Spleen (tissue), 11 donors: Measurements from ENCODE around the gene TSFM. TPM values are rescaled to one million over a fixed set of nuclear protein-coding genes. Genes with fewer than 3 reads are reported as not detected.

Experiments used
- DNase-seq: peaks from one replicate; pipeline ENCODE4 v3.0.0-alpha.2; 2020
- H3K27ac ChIP-seq, 8 donors: fragments of 200-600 bp; sonication (generic) in 7 of 8; 1 replicate in 4 of 8; 2 replicates in 4 of 8; pipeline versions ENCODE4 v1.5.0 to v1.8.0; 2016 to 2021; ENCODE audit warnings: inconsistent platforms in 4 of 8, mild to moderate bottlenecking in 4 of 8, moderate library complexity in 1 of 8
- H3K27me3 ChIP-seq, 7 donors: fragments of 200-600 bp; sonication (generic) in 6 of 7; replicated peaks in 1 of 7; 1 replicate in 4 of 7; 2 replicates in 3 of 7; pipeline versions ENCODE4 v1.5.0 to v1.8.0; 2016 to 2021; ENCODE audit warnings: inconsistent platforms in 3 of 7, mild to moderate bottlenecking in 1 of 7
- H3K36me3 ChIP-seq, 6 donors: fragments of 200-600 bp; sonication (generic) in 5 of 6; 1 replicate in 4 of 6; 2 replicates in 2 of 6; pipeline versions ENCODE4 v1.5.0 to v1.8.0; 2016 to 2021; ENCODE audit warnings: inconsistent platforms in 2 of 6
- H3K4me1 ChIP-seq, 6 donors: fragments of 200-600 bp; sonication (generic) in 5 of 6; 1 replicate in 3 of 6; 2 replicates in 3 of 6; pipeline versions ENCODE4 v1.5.0 to v1.8.0; 2016 to 2021; ENCODE audit warnings: inconsistent platforms in 3 of 6
- H3K4me3 ChIP-seq, 8 donors: fragments of 200-600 bp; sonication (generic) in 7 of 8; 1 replicate in 4 of 8; 2 replicates in 4 of 8; pipeline versions ENCODE4 v1.5.0 to v1.8.0; 2016 to 2021; ENCODE audit warnings: inconsistent platforms in 4 of 8, mild to moderate bottlenecking in 4 of 8, moderate library complexity in 2 of 8
- H3K9me3 ChIP-seq, 8 donors: fragments of 200-600 bp; sonication (generic) in 7 of 8; 1 replicate in 4 of 8; 2 replicates in 4 of 8; pipeline versions ENCODE4 v1.5.0 to v1.8.0; 2016 to 2021; ENCODE audit warnings: inconsistent platforms in 4 of 8
- CTCF ChIP-seq, 11 experiments: fragments of 200-600 bp in 7 of 11; fragments of 450-650 bp in 4 of 11; sonication (generic) in 4 of 11; IDR thresholded peaks in 8 of 11; conservative IDR thresholded peaks in 3 of 11; 1 replicate in 7 of 11; 2 replicates in 4 of 11; pipeline versions ENCODE4 v1.4.0 to v1.8.0; 2016 to 2021; ENCODE audit warnings: antibody characterized with exemption in 11 of 11, inconsistent platforms in 4 of 11, mild to moderate bottlenecking in 1 of 11
- POLR2A ChIP-seq, 3 donors: fragments of 450-650 bp; IDR thresholded peaks; one replicate each; pipeline ENCODE4 v1.5.1; 2017; ENCODE audit warnings: antibody characterized with exemption in 3 of 3, mild to moderate bottlenecking in 1 of 3
- POLR2AphosphoS5 ChIP-seq, 3 donors: sonication (generic); formaldehyde crosslinking; IDR thresholded peaks; one replicate each; pipeline ENCODE4 v1.5.1; 2017; ENCODE audit warnings: antibody characterized with exemption in 3 of 3
- WGBS, 5 donors: extraction: QIAGEN DNeasy Blood & Tissue Kit in 3 of 5; methylation state at CpG; one replicate each; pipeline versions ENCODE4 v1.1.5 to v1.1.7; 2013 to 2018; 5-methylcytosine and 5-hydroxymethylcytosine counted together
- intact Hi-C: fragments of 100-400 bp; cut with DNase I; formaldehyde crosslinking; loops from one replicate; pipeline ENCODE4 v1.15.0; 2023; ENCODE audit warnings: low total_unique reads
- polyA plus RNA-seq, 3 donors: library from polyadenylated mRNA; stranded (reverse); fragments of 200-250 nt; gene quantifications; one replicate each; pipeline ENCODE4 v1.2.1, GENCODE V29; 2013
- total RNA-seq, 7 donors: library from RNA; depleted of rRNA in 3 of 7; stranded (reverse); fragments of >200 nt in 3 of 7; fragmentation: NEBNext Ultra II Directional in 4 of 7; extraction: Animal tissue kit (Norgen Biotek cat#: 25700) in 4 of 7; gene quantifications; one replicate each; pipeline versions ENCODE4 v1.1.0 to v1.2.1, GENCODE V29; 2016 to 2021
- donor health status: healthy with polysubstance abuse.
- donor health status: DM: no; HTN: no; CAD: no; lungs with moderate emphysema.
- donor health status: DM: no; HTN: no; CAD: no.
- donor health status: Bipolar disorder and iron deficiency.
- donor health status: healthy.
- donor health status: DM: no; HTN: no; CAD: no.
- donor health status: DM: yes; HTN: yes; CAD: no.

The TSFM gene
- total and polyA plus RNA-seq, 10 donors, result 13.2 to 38.2 (median 18.1) TPM

GRCh38 chr12:57823908-57824640, 41.5 kb downstream of the TSFM start:
- intact Hi-C loops, result no loop called here
- Histone ChIP-seq H3K36me3 (peaks cover 12 to 100% (median 94%) of the 10 kb centered on the region in 6 donors), H3K4me1 (peaks cover 9 to 50% (median 12%) of the 10 kb centered on the region in 6 donors), H3K27ac (peak overlapping the region in 1 of 8 donors; percentile 65), H3K4me3 (no peak overlapping the region), H3K27me3 (no peaks in the 10 kb centered on the region), H3K9me3 (no peaks in the 10 kb centered on the region)
- WGBS, 5 donors, result 94 to 97% (median 95%) methylated on average over 12 to 18 of the region's 18 CpGs
- TF ChIP-seq CTCF (IDR thresholded peaks at IDR 0.05 in 8 of 11, conservative IDR thresholded peaks at IDR 0.05 in 3 of 11), result no peak
- TF ChIP-seq POLR2AphosphoS5 (IDR thresholded peaks at IDR 0.05), result no peak
- no peak for TF ChIP-seq POLR2A (IDR thresholded peaks at IDR 0.05)
- DNase-seq, result peak; percentile 51

GRCh38 chr12:57825451-57825850, 42.9 kb downstream of the TSFM start:
- H3K4me1 ChIP-seq, result peaks cover 15 to 61% (median 24%) of the 10 kb centered on the region in 6 donors
- 91 to 97% (median 96%) methylated on average over 2 of the region's 2 CpGs for WGBS, 5 donors
- no peaks in the 10 kb centered on the region for H3K9me3 ChIP-seq
- H3K27me3 ChIP-seq, result no peaks in the 10 kb centered on the region
- H3K4me3 ChIP-seq, result no peak overlapping the region
- no peak overlapping the region for H3K27ac ChIP-seq
- TF ChIP-seq POLR2AphosphoS5 (IDR thresholded peaks at IDR 0.05) (peak in 1 of 3 donors; percentile 49), CTCF (IDR thresholded peaks at IDR 0.05 in 8 of 11, conservative IDR thresholded peaks at IDR 0.05 in 3 of 11) (no peak)
- H3K36me3 ChIP-seq, result peaks cover 12 to 98% (median 87%) of the 10 kb centered on the region in 6 donors
- intact Hi-C loops, result no loop called here
- no peak for DNase-seq

GRCh38 chr12:57826400-57826799, 43.8 kb downstream of the TSFM start:
- intact Hi-C loops, result no loop called here
- TF ChIP-seq POLR2AphosphoS5 (IDR thresholded peaks at IDR 0.05) (peak in 1 of 3 donors; percentile 19), POLR2A (IDR thresholded peaks at IDR 0.05) (no peak)
- DNase-seq, result no peak
- H3K4me3 ChIP-seq, result no peak overlapping the region
- H3K9me3 ChIP-seq, result no peaks in the 10 kb centered on the region
- peaks cover 24 to 71% (median 34%) of the 10 kb centered on the region in 6 donors for H3K4me1 ChIP-seq
- peaks cover 12 to 93% (median 80%) of the 10 kb centered on the region in 6 donors for H3K36me3 ChIP-seq
- no peaks in the 10 kb centered on the region for H3K27me3 ChIP-seq
- WGBS, 5 donors, result 78 to 100% (median 94%) methylated on average over 2 of the region's 2 CpGs
- H3K27ac ChIP-seq, result peak overlapping the region in 1 of 8 donors; percentile 40

GRCh38 chr12:57826966-57827365, 44.4 kb downstream of the TSFM start:
- WGBS, 5 donors, result 86 to 100% (median 93%) methylated on average over 1 of the region's 1 CpG
- DNase-seq, result no peak
- Histone ChIP-seq H3K4me1 (peaks cover 29 to 76% (median 40%) of the 10 kb centered on the region in 6 donors), H3K4me3 (no peak overlapping the region), H3K27ac (peak overlapping the region in 2 of 8 donors; percentile 7 to 40), H3K36me3 (peaks cover 12 to 87% (median 74%) of the 10 kb centered on the region in 6 donors), H3K27me3 (no peaks in the 10 kb centered on the region), H3K9me3 (no peaks in the 10 kb centered on the region)
- TF ChIP-seq POLR2A (IDR thresholded peaks at IDR 0.05) (no peak), POLR2AphosphoS5 (IDR thresholded peaks at IDR 0.05) (no peak), CTCF (IDR thresholded peaks at IDR 0.05 in 8 of 11, conservative IDR thresholded peaks at IDR 0.05 in 3 of 11) (no peak)
- intact Hi-C loops, result no loop called here
